Body of pancreas (tissue), 4 donors: ENCODE data around the gene ABCC3.

ENCODE experiments used
- POLR2A ChIP-seq, 3 donors: fragments of 450-650 bp; IDR thresholded peaks; one replicate each; pipeline ENCODE4 v1.6.1; 2016; ENCODE audit warnings: antibody characterized with exemption in 3 of 3, mild to moderate bottlenecking in 2 of 3
- TF ChIP-seq, protein P1 (sequence below), 7 experiments: fragments of 450-650 bp in 4 of 7; fragments of 200-600 bp in 3 of 7; sonication (generic) in 3 of 7; IDR thresholded peaks; one replicate each; pipeline ENCODE4 v1.5.1; 2016 to 2019; ENCODE audit warnings: antibody characterized with exemption in 7 of 7

DNA sequence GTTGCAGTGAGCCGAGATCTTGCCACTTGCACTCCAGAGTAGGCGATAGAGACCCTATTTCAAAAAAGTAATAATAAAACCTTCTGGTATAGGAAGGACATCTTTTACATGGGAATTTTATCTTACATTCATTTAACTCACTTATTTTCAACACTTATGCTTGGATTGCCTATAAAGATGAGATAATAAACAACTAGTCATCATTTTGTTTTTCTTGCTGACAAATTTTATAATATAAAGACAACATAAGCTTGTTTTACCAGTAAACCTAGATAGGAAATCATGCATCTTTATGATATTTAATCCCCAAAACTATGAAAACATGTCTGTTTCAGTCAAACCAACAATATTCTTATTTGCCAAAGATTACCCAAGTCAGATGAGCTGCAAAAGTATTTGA, 17.0 kb downstream of the ABCC3 start:
- TF ChIP-seq, protein P1, sequence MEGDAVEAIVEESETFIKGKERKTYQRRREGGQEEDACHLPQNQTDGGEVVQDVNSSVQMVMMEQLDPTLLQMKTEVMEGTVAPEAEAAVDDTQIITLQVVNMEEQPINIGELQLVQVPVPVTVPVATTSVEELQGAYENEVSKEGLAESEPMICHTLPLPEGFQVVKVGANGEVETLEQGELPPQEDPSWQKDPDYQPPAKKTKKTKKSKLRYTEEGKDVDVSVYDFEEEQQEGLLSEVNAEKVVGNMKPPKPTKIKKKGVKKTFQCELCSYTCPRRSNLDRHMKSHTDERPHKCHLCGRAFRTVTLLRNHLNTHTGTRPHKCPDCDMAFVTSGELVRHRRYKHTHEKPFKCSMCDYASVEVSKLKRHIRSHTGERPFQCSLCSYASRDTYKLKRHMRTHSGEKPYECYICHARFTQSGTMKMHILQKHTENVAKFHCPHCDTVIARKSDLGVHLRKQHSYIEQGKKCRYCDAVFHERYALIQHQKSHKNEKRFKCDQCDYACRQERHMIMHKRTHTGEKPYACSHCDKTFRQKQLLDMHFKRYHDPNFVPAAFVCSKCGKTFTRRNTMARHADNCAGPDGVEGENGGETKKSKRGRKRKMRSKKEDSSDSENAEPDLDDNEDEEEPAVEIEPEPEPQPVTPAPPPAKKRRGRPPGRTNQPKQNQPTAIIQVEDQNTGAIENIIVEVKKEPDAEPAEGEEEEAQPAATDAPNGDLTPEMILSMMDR (IDR thresholded peaks at IDR 0.05), result no peak
- TF ChIP-seq POLR2A (IDR thresholded peaks at IDR 0.05), result no peak
